ENCODE measurements around the gene FKBP6. TPM values are rescaled to one million over a fixed set of nuclear protein-coding genes. Genes with fewer than 3 reads are reported as not detected.

Gene FKBP6
- total and polyA plus RNA-seq, 2 of the 13 experiments (the other 11 are each of a cell fraction or from before 2014, with no cell fraction given) = 0.07 to 0.20 TPM

DNA sequence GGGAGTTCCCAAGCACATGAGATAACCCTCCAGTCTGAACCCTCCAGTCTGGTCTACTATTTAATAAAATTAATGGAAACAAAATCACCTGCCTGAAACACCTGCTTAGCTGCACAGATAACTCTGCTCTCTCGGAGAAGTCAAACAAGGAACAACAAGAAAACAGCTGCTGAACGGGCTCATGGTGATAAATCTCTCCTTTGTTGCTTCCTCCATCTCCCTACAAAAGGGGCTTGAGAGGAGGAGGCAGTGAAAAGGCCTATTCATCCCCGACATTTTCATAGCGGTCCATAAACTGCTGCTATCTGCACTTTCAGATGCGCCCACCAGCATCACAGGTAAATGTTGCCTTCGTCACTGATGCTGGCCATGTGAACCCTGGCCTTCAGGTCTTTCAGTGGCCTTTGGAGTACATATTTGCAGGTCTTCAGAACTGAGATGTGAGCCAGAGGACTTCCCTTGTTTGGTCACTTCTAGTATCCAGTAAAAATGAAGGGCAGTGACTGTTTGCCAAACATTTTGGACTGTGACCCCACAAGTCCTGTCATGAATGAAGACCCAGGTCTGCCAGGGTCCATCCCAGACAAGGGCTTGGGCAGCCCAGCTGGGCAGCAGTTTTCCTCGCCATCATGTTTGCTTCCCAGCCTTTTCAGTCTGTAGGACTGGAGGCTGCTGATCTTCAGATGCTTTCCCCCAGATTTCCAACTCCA lies 15.9 kb downstream of the FKBP6 start (continued):
- TF ChIP-seq NFIC (IDR thresholded peaks at IDR 0.05; ENCODE audit: low read length) (no peak), ZNF501 (CRISPR knock-in tag; IDR thresholded peaks at IDR 0.05) (0 out of 2 replicates have a peak, but pooled peaks have one; percentile 26), SUZ12 (IDR thresholded peaks at IDR 0.05; ENCODE audit: low read depth, low read length) (no peak), ZSCAN21 (CRISPR knock-in tag; IDR thresholded peaks at IDR 0.05; ENCODE audit: borderline replicate concordance) (no peak), ZNF788 (CRISPR knock-in tag; IDR thresholded peaks at IDR 0.05; ENCODE audit: borderline replicate concordance) (no peak), ZNF674 (CRISPR knock-in tag; IDR thresholded peaks at IDR 0.05; ENCODE audit: low read depth) (no peak), CEBPB (IDR thresholded peaks at IDR 0.05; ENCODE audit: borderline replicate concordance, low read depth, low read length) (no peak), NCOR1 (IDR thresholded peaks at IDR 0.05; ENCODE audit: borderline replicate concordance, low read length) (peak; percentile 43; the same call in 1 of the 2 replicates), ELF4 (CRISPR knock-in tag; IDR thresholded peaks at IDR 0.05; ENCODE audit: borderline replicate concordance) (no peak), MEF2D (CRISPR knock-in tag; IDR thresholded peaks at IDR 0.05) (no peak), NR2C2 (CRISPR knock-in tag; IDR thresholded peaks at IDR 0.05; ENCODE audit: borderline replicate concordance) (peak; percentile 48), ZNF556 (CRISPR knock-in tag; IDR thresholded peaks at IDR 0.05; ENCODE audit: borderline replicate concordance) (peak; percentile 34; the same call in 1 of the 2 replicates), MTA3 (CRISPR knock-in tag; IDR thresholded peaks at IDR 0.05) (no peak), NCOA5 (CRISPR knock-in tag; IDR thresholded peaks at IDR 0.05) (no peak), EHMT2 (IDR thresholded peaks at IDR 0.05; ENCODE audit: borderline replicate concordance, low read depth, low read length) (no peak), NFKBIZ (CRISPR knock-in tag; IDR thresholded peaks at IDR 0.05) (no peak), XRCC5 (optimal IDR thresholded peaks at IDR 0.05; ENCODE audit: low read length) (peak; percentile 38), LCORL (IDR thresholded peaks at IDR 0.05) (no peak), LCORL (CRISPR knock-in tag; IDR thresholded peaks at IDR 0.05) (peak; percentile 86; the same call in 1 of the 2 replicates), TEAD3 (CRISPR knock-in tag; optimal IDR thresholded peaks at IDR 0.05; ENCODE audit: borderline replicate concordance) (peak; percentile 43), ZNF549 (CRISPR knock-in tag; IDR thresholded peaks at IDR 0.05) (no peak), THAP11 (CRISPR knock-in tag; IDR thresholded peaks at IDR 0.05) (no peak)
- TF ChIP-seq, protein P1, sequence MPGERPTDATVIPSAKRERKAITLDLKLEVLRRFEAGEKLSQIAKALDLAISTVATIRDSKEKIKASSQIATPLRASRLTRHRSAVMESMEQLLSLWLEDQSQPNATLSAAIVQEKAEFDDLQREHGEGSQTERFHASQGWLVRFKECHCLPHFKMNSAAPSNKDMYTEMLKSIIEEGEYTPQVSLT (CRISPR knock-in tag; IDR thresholded peaks at IDR 0.05; ENCODE audit: borderline replicate concordance, low read depth) = no peak
- TF ChIP-seq, protein P2, sequence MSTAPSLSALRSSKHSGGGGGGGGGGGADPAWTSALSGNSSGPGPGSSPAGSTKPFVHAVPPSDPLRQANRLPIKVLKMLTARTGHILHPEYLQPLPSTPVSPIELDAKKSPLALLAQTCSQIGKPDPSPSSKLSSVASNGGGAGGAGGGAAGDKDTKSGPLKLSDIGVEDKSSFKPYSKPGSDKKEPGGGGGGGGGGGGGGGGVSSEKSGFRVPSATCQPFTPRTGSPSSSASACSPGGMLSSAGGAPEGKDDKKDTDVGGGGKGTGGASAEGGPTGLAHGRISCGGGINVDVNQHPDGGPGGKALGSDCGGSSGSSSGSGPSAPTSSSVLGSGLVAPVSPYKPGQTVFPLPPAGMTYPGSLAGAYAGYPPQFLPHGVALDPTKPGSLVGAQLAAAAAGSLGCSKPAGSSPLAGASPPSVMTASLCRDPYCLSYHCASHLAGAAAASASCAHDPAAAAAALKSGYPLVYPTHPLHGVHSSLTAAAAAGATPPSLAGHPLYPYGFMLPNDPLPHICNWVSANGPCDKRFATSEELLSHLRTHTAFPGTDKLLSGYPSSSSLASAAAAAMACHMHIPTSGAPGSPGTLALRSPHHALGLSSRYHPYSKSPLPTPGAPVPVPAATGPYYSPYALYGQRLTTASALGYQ (CRISPR knock-in tag; IDR thresholded peaks at IDR 0.05) = no peak
- TF ChIP-seq, protein P3, sequence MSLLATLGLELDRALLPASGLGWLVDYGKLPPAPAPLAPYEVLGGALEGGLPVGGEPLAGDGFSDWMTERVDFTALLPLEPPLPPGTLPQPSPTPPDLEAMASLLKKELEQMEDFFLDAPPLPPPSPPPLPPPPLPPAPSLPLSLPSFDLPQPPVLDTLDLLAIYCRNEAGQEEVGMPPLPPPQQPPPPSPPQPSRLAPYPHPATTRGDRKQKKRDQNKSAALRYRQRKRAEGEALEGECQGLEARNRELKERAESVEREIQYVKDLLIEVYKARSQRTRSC (CRISPR knock-in tag; IDR thresholded peaks at IDR 0.05; ENCODE audit: low read depth) = no peak
- TF ChIP-seq, protein P4, sequence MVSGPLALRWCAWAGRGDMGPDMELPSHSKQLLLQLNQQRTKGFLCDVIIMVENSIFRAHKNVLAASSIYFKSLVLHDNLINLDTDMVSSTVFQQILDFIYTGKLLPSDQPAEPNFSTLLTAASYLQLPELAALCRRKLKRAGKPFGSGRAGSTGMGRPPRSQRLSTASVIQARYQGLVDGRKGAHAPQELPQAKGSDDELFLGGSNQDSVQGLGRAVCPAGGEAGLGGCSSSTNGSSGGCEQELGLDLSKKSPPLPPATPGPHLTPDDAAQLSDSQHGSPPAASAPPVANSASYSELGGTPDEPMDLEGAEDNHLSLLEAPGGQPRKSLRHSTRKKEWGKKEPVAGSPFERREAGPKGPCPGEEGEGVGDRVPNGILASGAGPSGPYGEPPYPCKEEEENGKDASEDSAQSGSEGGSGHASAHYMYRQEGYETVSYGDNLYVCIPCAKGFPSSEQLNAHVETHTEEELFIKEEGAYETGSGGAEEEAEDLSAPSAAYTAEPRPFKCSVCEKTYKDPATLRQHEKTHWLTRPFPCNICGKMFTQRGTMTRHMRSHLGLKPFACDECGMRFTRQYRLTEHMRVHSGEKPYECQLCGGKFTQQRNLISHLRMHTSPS (CRISPR knock-in tag; IDR thresholded peaks at IDR 0.05; ENCODE audit: low read depth) = peak; percentile 59; the same call in 1 of the 2 replicates
- TF ChIP-seq, protein P5, sequence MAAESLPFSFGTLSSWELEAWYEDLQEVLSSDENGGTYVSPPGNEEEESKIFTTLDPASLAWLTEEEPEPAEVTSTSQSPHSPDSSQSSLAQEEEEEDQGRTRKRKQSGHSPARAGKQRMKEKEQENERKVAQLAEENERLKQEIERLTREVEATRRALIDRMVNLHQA (CRISPR knock-in tag; IDR thresholded peaks at IDR 0.05) = no peak

Data from HepG2 (cell line).